Stimulated activated CD8-positive, alpha-beta memory T cell treated with anti-CD3 and anti-CD28 coated beads, Interleukin-2, amount 100 ng/mL, for 48 hours (primary cell): Measurements from ENCODE around the gene TMEM191C.
"Not testable (repeated sequence)": the region's sequence is repeated elsewhere in the genome, so short reads cannot be mapped to it uniquely, and the experiment has no call there.

Experiments used
- DNase-seq, 2 donors: peaks; one replicate each; pipeline ENCODE4 v3.0.0-alpha.2; 2020; ENCODE audit warnings: low read depth in 2 of 2

Gene TMEM191C

DNA sequence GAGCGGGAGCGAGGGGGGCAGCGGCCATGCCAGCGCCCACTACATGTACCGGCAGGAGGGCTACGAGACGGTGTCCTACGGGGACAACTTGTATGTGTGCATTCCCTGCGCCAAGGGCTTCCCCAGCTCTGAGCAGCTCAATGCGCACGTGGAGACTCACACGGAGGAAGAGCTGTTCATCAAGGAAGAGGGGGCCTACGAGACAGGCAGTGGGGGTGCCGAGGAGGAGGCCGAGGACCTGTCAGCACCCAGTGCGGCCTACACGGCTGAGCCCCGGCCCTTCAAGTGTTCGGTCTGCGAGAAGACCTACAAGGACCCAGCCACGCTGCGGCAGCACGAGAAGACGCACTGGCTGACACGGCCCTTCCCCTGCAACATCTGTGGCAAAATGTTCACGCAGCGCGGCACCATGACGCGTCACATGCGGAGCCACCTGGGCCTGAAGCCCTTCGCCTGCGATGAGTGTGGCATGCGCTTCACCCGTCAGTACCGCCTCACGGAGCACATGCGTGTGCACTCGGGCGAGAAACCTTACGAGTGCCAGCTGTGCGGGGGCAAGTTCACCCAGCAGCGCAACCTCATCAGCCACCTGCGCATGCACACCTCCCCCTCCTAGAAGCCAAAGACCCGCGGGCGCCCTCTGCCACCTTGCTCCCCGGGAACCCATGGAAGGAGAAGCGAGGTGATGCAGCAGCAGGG is 20.9 kb upstream of the TMEM191C start:
- DNase-seq = no peak

DNA sequence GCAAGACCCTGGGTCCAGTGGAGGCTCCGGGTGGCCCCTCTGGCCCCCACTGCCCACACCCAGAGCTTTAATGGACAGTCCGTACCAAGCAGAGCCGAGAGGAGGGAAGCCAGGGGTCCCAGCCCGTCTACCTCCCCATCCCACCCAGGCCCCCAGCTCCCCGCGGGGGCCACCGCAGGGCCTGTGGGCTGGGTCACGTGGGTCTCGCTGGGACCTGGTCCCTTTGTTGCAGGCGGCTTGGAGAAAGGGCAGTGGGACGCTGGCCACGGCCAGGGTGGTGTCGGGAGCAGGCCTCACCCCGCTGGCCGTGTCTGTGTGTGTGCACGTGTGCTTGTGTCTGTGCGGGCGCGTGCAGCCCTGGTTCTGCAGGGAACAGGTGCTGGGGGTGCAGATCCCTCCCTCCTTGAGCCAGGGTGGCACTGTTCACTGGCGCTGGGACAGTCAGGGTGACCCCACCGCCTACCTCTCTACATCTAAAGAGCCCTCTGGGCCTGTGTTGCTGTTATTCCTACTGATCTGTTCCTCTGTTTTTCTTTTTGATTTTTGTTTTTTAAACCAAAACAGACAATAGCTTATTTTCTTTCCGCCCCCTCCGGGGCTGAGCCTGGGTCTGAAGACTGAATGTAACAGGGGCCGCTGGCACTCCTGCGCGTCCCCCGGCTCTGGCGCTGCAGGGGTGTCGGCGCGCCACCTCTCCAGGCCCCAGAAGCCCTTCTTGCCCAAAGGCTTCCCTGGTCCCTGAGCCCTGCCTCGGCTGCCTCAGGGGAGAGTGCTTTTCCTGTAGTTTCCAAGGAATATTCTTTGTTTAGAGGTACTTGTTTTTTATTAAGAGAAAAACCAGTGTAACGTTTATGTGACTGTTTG is 20.1 kb upstream of the TMEM191C start:
- DNase-seq = no peak

DNA sequence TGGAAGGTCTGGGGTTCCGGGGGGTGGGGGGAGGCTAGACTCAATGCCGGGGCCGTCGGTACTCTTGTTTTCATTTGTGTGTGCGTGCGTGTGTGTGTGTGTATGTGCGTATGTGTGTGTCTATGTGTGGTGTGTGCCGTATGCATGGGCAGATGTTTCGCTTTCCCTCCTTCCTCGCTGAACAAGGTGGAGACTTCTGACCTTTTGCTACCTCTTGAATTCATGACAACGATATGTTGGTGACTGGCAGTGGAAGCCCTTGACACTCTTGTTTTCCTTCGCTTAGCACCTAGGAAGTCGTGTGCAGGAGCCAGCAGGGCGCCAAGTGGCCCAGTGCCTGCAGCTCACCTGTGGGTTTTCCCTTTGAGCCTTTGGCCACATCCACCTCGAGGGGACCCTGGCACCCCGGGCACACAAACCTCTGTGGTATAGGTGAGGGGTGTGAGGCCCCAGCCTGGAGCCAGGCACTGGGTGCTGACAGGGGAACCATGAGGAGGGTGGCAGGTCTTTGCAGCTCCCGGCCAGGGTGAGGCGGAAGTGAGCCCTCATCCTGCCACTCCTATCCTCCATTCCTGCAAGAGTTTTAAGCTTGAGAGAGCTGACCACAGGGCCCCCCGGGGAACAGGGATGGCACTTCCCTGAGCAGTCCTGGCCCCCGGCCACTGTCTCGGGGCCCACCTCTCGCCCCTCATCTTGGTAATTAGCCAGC is 19.3 kb upstream of the TMEM191C start:
- no peak for DNase-seq

DNA sequence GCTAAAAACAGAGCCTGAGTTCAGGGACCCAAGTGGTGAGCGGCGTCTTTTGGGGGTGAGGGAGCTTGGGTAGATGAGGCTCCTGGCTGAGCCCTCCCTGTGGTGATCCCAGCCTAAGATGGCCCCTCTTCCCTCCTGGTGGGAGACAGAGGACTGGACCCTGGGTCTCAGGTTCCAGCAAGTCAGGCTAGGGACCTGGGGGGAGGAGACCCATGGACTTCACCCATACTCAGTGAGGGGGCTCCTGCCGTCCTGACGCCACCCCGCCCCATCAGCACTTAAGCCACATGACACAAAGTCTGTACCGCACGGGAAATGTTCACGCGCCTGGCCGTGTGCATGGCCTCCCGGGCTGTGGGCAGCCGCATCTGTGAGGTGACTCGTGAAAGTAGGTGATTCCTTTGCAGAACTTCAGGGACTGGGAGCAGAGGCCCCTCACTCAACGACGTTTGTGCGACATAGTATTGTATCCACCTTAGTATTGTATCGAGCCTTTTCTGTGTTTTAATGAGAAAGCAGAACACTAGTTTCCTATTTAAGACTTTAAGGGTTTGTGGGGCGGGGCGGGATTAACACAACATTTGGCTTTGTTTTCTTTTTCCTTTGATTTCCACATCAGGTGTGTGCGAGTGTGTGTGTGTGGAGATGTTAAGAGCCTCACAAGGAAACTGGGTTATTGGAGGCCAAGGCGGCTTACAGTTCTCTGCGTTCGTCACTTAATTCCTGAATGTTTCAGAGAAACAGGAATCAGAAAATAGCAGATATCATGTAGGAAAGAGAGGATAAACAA is 18.4 kb upstream of the TMEM191C start:
- no peak for DNase-seq

DNA sequence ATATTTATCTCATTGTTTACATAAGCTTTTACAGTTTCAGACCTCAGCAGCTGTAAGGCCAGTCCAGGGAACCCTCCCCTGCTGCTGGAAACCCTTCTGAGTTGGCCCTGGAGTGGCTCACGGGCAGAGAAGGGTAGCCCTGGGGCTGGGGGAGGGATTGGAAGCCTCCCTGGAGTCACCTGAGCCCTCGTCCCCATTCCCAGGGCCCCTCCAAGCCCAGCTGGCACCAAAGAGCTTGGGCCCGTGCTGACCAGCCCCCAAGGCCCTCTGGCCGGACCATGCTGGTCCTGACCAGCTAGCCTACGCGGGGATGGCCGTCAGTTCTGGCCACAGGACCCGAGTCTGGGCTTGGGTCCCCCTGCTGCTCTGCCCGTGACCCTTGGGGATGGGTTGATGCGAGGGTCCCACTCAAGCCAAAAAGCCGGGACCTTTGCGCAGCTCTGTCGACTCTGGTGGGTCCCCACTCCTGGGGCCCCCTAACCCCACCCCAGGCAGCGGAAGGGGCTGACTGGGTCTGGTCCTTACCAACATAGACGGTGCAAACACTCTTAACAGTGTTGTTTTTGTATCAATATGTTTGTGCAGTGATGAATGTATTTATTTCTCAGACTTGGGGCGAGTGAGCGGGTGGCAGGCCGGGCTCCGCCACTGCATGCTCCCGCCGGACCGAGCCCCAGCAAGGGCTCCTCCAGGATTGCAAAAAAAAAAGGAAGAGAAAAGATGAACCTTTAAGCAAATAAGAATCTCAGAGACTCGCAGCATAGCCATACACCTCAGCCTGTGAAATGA is 17.5 kb upstream of the TMEM191C start:
- DNase-seq = no peak

DNA sequence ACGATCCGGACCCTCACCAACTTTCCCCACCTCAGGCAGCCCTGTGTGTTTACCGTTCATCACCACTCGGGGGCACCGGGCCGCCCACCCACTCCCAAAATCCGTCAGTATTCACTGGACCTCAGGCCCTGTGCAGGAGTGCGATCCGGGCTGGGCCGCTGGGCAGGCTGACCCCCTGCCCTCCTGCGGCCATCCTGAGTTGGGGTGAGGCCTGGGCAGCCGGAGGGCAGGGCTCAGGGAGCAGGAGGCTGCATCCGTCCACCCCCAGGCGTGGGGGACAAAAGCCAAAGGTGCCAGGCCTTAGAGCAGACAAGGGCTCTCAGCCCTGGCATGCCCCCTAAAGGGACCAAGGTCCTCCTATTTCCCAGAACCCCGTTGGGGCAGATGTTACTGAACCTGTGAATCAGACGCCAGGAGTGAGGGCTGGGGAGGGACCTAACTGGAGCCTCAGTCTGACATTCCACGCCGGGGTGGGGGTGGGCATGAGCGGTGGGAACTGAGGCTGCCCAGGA is 16.8 kb upstream of the TMEM191C start:
- no peak for DNase-seq

DNA sequence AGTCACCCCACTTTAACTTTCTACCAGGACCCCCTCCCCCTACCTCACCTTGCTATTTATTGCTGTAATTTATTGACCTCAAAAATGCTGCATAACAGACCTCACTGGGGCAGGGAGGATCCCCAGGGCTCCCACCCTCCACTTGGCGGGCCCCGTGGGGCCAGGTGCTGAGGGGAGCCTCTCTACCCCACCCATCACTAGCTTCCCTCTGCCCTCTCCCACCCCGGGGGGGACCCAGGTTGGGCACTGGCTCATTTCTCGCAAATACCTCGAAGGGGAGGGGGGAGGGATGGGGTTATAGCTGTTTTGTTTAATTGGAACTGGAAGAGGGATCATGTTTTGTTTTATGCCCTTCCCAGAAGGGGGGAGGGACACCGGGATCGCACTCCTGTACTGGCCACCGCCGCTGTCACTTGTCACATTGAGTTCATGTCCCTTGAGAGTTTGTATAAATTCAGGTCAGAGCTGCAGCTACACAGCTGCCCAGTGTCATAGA is 16.3 kb upstream of the TMEM191C start:
- DNase-seq = no peak

DNA sequence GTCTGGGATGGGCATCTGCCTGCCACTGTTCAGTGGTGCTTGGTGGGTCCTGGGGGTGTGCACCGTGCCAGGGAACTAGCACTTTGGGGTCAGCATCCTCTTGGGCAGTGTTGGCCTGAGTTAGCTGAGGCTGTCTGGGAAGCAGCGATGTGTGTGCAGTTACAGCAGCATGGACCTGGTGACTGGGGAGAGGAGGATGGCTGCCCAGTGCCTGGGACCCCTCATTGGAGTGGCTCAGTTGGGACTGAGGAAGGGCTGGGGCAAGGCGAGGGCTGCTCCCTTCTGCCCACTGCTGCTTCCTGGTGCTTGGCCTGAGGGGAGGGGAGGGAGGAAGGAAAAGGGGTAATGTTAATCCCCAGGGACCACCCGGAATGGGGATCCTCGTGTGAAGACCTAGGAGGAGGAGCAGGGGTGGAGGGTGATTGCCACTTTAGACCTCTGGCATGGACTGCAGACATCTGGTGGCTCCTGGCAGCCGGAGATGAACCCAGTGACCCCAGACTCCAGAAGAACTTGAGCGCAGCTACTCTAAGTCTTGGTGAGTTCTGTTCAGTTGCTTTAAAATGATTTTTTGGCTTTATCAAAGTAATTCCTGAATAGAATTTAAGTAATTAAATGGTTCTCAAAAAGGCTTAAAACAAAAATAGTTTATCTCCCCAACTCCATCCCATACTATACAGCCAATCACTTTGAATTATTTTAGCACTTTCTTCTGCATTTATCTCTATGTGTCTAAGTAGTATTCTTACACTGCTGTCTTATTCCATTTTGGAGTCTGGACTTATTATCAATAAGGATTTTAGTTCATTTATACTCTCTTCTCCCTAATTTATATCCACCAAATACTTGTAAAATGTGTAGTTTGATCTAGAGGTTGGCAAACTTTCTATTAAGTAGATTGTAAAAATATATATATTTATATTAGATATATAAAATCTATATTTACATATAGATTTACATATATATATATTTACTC is 15.4 kb upstream of the TMEM191C start:
- DNase-seq = no peak

DNA sequence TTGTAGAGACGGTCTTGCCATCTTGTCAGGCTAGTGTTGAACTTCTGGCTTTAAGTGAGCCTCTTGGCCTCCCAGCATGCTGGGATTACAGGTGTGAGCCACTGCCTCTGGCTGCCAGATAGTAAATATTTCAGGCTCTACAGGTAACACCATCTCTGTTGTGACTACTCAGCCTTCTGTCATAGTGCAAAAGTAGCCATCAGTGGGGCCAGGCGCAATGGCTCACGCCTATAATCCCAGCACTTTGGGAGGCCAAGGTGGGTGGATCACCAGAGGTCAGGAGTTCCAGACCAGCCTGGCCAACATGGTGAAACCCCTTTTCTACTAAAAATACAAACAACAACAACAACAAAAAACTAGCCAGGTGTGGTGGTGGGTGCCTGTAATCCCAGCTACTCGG is 14.5 kb upstream of the TMEM191C start:
- not testable (repeated sequence) for DNase-seq

DNA sequence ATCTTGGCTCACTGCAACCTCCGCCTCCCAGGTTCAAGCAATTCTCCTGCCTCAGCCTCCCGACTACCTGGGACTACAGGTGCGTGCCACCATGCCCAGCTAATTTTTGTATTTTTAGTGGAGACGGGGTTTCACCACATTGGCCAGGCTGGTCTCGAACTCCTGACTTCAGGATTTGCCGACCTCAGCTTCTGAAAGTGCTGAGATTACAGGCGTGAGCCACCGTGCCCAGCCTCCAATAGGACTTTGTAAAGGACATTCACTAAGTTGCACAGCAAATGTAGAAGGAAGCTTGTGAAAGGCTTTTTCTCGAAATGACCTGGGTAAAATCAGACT is 12.2 kb upstream of the TMEM191C start:
- not testable (repeated sequence) for DNase-seq

DNA sequence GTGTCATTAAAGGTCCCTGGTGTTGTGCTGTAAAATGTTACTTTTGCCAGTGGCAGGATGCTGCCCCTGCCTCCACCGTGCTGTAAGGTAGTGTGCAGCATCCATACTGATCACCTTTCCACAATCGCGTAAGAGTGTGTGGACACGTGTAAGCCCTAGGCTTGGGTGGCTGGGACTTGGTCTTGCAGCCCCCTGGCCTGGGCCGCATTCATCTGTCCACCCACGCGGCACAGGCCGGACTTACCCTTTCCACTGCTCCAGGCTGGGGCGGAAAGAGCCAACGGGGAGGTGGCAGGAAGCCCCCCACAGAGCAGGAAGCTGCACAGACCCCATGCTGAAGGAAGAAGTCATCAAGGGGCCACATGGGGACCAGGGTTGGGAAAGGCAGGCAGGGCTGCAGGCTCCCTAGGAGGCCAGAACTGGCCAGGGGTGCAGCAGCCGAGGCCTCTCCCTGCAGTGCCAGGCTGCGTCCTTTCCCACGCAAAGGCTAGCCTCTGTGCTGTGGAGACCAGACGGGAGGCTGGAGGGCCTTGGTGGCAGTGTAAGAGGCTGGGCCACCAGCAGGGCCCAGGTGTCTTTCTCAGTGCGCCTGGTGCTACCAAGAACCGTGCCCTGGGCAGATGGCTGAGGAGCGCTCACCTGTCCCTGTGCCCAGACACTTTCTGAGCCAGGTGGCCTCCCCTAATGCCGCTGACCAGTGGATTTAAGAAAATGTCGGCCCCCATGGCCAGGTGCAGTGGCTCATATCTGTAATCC is 11.7 kb upstream of the TMEM191C start:
- no peak for DNase-seq

DNA sequence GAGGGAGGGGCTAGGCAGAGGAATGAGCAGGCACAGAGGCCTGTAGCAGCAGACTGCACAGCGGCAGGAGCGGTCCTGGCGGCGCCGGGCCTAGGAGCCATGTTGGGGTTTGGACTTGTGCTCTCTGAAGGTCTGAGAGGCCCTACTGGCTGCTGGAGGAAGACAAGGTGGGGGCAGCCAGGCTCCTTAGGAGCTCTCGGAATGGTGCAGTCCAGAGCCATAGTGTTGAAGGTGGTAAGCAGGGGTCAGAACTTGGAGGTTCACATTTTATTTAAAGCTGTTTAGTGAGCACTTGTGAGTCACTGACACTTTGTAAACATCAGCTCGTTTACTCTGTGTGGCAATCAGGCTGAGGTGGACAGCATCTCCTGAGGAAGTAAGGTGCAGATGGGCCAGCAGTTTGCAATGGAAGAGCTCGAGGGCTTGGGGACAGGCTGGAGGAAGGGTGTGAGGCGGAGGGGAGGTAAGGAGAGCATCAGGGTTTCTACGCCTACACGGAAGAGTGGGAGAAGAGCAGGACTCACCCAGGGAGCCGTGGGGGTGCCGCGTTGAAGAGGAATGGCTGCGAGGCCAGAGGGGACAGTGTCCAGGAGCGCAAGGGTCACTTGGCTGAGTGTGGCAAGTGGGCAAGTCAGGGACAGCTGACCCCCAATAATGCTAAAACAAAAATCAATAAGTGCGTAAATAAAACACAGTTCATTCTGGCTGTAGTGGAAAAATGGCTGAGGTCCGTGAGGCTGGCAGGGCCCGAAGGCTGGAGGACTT is 10.0 kb upstream of the TMEM191C start:
- DNase-seq = no peak

DNA sequence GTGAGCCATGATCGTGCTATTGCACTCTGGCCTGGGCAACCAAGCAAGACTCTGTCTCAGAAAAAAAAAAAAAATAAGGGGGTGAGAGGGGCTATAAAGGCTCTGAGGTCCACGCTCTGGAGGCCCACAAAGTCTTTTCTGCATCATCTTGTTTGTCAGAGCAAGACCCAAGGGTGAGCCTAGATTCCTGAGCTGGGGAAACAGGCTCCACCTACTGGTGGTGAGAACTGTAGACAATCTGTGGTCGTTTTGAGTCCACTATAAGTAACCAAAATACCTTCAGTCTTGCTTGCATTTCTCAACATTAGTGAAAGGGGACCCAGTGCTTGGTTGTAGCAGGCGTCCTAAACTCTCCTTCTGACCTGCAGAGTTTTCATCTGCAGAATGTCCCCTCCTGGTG is 4.5 kb upstream of the TMEM191C start:
- DNase-seq = not testable (repeated sequence)

DNA sequence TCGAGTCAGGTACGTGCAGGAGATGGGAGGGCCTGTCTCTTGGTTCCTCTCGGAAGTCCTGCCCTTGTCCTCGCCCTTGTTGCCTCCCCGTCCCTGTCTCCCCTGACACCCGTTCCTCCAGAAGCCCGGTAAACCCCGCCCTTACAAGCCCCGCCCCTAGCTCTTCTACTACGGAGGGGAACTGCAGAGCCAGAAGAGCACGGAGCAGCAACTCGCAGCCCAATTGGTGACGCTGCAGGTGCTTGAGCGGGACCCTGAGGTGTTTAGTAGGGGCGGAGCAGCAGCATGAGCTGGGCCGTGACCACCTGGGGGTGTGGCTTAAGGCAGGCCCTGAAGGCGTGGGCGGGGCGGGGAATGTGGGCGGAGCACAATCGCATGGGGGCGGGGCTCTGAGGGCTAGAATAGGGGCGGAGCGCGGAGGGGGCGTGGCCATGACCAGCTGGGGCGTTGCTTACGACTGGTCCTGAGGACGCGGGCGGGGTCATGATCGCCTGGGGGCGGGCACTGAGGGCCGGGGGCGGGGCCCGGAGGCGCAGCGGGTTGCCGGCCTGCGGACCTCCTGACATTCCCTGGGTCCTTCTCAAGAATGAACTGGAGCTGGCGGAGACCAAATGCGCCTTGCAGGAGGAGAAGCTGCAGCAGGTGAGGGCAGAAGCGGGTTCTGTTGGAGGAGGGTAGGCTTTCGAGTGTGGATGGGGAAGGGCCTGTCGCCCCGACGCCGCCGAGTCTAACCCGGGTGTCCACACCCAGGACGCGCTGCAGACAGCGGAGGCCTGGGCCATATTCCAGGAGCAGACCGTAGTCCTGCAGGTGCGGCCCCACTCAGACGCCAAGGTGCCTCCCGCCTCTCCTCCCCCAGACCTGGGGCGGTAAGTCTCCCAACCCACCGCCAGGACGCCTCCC is 1.3 kb downstream of the TMEM191C start:
- peak; percentile 65 to 85 for DNase-seq

DNA sequence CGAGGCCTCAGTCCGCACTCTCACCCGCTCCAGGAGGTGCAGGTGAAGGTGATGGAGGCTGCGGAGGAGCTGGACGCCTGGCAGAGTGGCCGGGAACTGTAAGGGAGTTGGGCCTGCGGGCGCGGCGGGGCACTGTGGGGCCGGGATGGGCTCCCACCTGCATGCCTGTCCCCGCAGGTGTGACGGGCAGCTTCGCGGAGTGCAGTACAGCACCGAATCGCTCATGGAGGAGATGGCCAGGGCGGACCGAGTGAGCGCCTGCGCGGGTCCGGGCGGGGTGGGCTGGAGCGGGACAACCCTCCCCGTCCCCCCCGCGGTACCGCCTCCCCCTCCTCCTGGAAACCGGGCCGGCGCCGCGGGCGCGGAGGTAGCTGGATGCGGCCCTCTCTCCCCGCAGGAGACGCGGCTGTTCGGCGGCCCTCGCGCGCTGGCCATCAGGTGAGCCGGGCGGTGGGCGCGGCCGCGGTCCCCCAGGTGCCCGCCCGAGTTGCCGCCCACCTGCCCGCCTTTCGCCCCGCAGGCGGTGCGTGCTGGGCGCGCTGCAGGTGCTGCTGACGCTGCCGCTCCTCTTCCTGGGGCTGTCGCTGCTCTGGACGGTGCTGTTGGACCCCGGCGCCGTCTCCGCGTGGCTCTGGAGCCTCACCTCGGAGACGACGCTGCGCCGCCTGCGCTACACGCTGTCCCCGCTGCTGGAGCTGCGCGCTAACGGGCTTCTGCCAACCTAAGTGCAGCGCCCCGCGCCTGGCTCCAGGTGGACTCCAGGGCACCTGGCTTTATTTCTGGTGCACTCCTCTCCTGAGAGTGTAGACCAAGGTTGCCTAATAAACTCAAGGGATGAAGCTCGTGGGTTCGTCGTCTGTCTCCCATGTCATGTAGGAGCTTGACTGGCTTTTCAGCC is 2.2 kb downstream of the TMEM191C start:
- DNase-seq = not testable (repeated sequence)

DNA sequence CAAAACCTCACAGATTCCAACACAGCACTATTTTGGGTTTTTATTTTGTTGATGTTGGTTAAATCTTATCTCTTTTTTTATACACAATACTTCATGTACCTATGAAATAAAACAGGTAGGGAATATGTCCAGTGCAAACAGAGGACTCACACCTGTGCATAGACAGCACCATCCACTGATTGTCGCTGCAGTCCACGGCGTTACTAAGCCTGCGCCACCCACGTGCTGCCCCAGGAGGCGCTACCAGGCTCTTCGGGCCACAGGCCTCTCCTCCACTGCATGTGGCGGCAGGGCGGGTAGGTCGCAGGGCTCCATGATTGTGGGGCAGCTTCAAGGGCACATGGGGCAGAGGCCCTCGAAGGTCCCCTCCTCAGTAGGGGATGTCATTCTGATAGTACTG is 5.8 kb downstream of the TMEM191C start:
- DNase-seq = not testable (repeated sequence)
